LNCaP clone FGC (cell line): ENCODE results near the gene SMOC2.

Source experiments
- DNase-seq: peaks from one replicate; pipeline ENCODE4 v3.0.0-alpha.2; 2011; ENCODE audit warnings: low read depth
- H3K4me3 ChIP-seq: 2 replicates; pipeline ENCODE4 v1.5.1; 2011; ENCODE audit warnings: mild to moderate bottlenecking, low read depth, low read length, control low read depth
- TF ChIP-seq, protein P1 (sequence below): IDR thresholded peaks from 2 replicates; pipeline ENCODE4 v1.5.1; 2012; ENCODE audit warnings: mild to moderate bottlenecking; ENCODE audit not compliant: control insufficient read depth, insufficient read depth; ENCODE audit errors: extremely low read depth

Gene SMOC2

DNA sequence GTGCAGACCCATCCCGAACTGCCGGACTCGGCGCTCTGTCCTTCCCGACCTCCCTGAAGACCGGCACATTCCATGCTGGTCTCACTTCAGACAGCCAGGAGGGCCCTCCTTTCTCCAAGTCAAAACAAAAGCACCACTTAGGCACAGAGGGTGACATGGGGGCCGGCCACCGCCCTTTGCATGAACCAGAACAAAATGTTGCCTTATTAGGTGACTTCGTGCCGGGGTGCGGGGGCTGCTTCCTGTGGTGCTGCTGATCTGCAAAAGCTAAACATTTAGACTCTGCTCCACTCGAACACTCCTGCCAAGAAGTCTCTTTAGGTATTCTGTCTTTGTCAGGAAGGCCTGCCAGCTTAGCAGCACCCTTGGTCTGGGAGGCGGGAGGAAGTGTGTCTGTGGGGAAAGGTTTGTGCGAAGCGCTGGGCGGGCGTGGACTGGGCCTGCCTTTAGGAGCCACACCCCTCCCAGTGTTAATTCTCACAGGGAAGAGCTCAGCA lies 133.8 kb downstream of the SMOC2 start:
- DNase-seq: no peak
- no peak overlapping the region for H3K4me3 ChIP-seq
- TF ChIP-seq, protein P1, sequence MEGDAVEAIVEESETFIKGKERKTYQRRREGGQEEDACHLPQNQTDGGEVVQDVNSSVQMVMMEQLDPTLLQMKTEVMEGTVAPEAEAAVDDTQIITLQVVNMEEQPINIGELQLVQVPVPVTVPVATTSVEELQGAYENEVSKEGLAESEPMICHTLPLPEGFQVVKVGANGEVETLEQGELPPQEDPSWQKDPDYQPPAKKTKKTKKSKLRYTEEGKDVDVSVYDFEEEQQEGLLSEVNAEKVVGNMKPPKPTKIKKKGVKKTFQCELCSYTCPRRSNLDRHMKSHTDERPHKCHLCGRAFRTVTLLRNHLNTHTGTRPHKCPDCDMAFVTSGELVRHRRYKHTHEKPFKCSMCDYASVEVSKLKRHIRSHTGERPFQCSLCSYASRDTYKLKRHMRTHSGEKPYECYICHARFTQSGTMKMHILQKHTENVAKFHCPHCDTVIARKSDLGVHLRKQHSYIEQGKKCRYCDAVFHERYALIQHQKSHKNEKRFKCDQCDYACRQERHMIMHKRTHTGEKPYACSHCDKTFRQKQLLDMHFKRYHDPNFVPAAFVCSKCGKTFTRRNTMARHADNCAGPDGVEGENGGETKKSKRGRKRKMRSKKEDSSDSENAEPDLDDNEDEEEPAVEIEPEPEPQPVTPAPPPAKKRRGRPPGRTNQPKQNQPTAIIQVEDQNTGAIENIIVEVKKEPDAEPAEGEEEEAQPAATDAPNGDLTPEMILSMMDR: no peak

DNA sequence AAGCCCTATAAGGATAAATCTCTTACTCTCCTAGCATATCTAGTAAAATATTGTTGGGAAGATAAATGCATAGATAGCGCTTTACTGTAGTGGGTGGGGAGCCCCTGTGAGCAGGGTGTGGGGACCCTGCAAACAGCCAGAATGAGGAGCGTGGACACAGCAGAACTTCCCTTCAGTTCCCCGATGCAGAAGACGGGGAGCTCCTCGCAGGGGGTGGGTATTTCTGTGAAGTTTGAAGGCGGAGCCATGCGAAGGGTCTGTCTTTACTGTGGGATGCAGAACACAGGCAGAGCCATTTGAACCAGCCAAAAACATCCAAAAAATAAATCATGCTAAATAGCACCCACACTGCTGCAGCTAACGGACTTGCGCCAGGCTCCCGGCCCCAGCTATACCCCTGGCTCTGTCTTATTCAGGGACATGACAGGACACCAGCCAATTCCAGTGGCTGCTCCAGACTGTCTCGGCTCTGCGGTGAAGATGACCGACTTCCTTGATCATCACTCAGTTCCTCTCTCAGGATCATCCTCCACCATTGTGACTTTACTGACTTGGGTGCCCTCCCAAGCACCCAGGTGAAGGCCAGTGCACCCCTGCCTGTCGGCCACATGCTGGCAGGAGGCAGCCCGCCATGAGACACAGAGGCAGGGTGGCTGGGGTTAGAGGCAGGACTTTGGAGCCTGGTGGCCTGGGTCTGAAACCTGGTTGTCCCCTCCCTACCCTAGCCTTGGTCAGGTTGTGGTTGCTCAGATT lies 134.5 kb downstream of the SMOC2 start:
- TF ChIP-seq, protein P1: no peak
- DNase-seq: no peak
- no peak overlapping the region for H3K4me3 ChIP-seq

DNA sequence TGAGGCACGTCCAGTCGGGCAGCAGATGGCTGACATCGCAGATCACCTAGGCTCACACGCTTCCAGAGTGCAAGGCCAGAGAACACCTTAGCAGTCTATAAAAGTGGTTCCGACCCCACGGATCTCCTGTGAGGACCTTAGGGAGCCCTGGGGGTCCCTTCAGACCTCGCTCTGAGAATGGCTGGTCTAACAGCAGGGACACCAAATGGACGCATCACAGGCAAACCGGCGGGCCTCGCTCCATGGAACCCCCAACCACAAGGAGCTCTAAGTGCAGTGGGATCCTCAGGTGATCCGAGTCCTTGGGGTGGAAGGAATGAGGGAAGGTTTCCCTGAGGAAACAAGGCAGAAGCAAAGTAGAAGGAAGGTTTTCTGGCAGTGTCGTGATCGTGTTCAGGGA lies 135.4 kb downstream of the SMOC2 start:
- TF ChIP-seq, protein P1: no peak
- no peak overlapping the region for H3K4me3 ChIP-seq
- no peak for DNase-seq

DNA sequence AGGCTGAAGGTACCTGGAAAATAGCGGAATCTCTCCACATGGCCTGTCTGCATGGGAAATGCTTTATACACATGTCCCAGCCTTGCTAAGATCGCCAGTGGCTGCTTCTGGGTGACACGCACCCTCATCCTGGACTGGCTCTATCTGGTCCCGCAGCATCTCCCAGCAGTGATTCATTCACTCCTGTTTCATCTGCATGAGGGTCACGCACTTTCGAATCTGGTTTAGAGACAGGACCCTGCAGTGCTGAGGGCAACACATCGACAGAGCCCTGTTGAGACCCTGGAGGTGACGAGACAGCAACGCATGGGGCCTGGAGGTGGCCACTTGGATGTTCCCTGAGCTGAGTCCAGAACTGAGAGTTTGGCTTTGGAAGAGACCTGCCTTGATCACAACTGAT lies 136.5 kb downstream of the SMOC2 start:
- DNase-seq: no peak
- no peak overlapping the region for H3K4me3 ChIP-seq
- TF ChIP-seq, protein P1: no peak

DNA sequence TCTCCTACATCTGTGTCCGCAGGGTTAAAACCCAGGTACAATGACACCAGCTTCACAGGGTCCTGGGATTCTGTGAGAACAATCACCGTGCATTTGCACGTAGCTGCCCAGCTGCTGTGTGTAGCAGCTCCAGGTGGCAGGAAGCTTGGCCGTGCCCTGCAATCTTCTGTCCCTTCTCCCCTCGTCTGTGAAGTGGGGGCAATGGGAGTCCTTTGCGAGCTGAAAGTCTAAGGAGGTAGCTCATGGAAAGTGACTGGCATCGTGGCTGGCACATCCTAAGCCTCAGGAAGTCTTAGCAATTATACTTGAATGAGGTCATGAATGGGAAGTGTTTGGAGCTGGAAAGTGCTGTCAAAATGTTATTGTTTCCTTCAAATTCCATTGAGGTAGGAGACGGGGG lies 137.1 kb downstream of the SMOC2 start:
- DNase-seq: no peak
- H3K4me3 ChIP-seq: no peak overlapping the region
- TF ChIP-seq, protein P1: no peak

DNA sequence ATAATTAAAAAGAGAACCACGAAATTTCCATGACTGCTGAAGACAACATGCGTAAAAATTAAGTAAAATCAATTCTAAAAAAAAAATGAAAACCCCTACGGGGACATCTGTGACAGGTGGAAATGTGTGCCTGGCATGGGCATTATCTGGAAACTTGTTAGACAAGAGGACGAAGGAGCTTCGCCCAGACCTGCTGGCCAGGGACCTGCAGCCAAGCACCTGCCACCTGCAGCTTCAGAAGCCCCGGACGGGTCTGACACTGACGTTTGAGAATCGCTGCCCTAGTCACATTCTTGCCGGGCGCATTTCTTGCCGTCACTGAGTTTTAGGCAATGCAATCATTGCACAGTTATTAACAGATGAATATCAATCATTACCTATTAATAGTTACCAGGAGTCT lies 140.3 kb downstream of the SMOC2 start:
- no peak for DNase-seq
- TF ChIP-seq, protein P1: no peak
- no peak overlapping the region for H3K4me3 ChIP-seq

DNA sequence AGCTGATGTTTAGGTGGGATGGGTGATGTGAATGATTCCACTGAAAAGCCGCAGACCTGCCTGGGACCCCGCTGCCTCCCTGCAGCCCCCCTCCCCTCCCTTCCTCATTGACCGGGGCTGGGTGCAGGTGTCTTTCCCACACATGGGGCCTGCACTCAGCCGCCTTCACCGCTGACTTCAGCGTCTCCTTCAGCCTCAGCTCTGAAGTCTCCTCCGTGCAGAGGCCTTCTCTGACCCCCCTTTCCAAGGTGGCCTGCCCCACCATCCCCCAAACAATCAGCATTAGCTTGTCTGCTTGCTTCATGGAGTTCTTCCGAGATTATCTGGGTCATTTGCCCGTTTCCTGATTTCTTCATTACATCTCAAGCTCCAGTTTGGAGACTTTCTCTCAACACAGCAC lies 140.7 kb downstream of the SMOC2 start:
- DNase-seq: no peak
- TF ChIP-seq, protein P1: no peak
- H3K4me3 ChIP-seq: no peak overlapping the region
